BE2C (cell line): ENCODE results near the gene SART1.

ENCODE experiments used
- DNase-seq: peaks from one replicate; pipeline ENCODE4 v3.0.0-alpha.2; 2020
- H3K27me3 ChIP-seq: fragments of 250-450 bp; sonication (Bioruptor Pico); 2 replicates; pipeline ENCODE4 v1.5.1; 2020; ENCODE audit warnings: mild to moderate bottlenecking
- H3K36me3 ChIP-seq: fragments of 250-450 bp; sonication (Bioruptor Pico); 2 replicates; pipeline ENCODE4 v1.5.1; 2020; ENCODE audit warnings: mild to moderate bottlenecking
- H3K4me1 ChIP-seq: fragments of 250-450 bp; sonication (Bioruptor Pico); 2 replicates; pipeline ENCODE4 v1.5.1; 2020
- H3K4me3 ChIP-seq: 2 replicates; pipeline ENCODE4 v1.5.1; 2011; ENCODE audit warnings: low read depth, low read length
- H3K9me3 ChIP-seq: fragments of 250-450 bp; sonication (Bioruptor Pico); 2 replicates; pipeline ENCODE4 v1.5.1; 2020
- CTCF ChIP-seq: IDR thresholded peaks from 2 replicates; pipeline ENCODE4 v1.5.1; 2012; ENCODE audit warnings: mild to moderate bottlenecking, low read depth, low read length

Gene SART1

GRCh38 chr11:65992056-65992455, 30.5 kb downstream of the SART1 start:
- no peak for DNase-seq
- Histone ChIP-seq H3K27me3 (no peaks in the 10 kb centered on the region), H3K36me3 (peaks cover 6% of the 10 kb centered on the region), H3K9me3 (no peaks in the 10 kb centered on the region), H3K4me1 (no peaks in the 10 kb centered on the region), H3K4me3 (no peak overlapping the region)
- TF ChIP-seq CTCF, result no peak

GRCh38 chr11:65997286-65997685, 35.8 kb downstream of the SART1 start:
- TF ChIP-seq CTCF, result no peak

GRCh38 chr11:66001942-66002647, 40.6 kb downstream of the SART1 start, which contains the start of the genes BANF1 and EIF1AD:
Gene BANF1, plus strand, starts transcription at chr11:66002503. Its CDS starts 748 bp downstream, at chr11:66003251.
Gene EIF1AD, minus strand, starts transcription at chr11:66002157. Its CDS starts 1,768 bp downstream, at chr11:66000389.
- DNase-seq, result peak; percentile 93
- no peak for TF ChIP-seq CTCF
- Histone ChIP-seq H3K36me3 (peaks cover 53% of the 10 kb centered on the region), H3K4me1 (no peaks in the 10 kb centered on the region), H3K4me3 (peak within 1 kb of the TSS; percentile 89), H3K27me3 (no peaks in the 10 kb centered on the region), H3K9me3 (no peaks in the 10 kb centered on the region)

More at GRCh38 chr11:65997286-65997685, 35.8 kb downstream of the SART1 start:
- Histone ChIP-seq H3K36me3 (peaks cover 39% of the 10 kb centered on the region), H3K27me3 (no peaks in the 10 kb centered on the region), H3K4me3 (no peak overlapping the region), H3K9me3 (no peaks in the 10 kb centered on the region), H3K4me1 (no peaks in the 10 kb centered on the region)
- no peak for DNase-seq

- no peaks in the 10 kb centered on the region for H3K27me3 ChIP-seq
- TF ChIP-seq CTCF, result no peak
- peaks cover 48% of the 10 kb centered on the region for H3K36me3 ChIP-seq
- H3K4me1 ChIP-seq, result no peaks in the 10 kb centered on the region
- peak overlapping the region; percentile 89 for H3K4me3 ChIP-seq
- DNase-seq, result no peak
- H3K9me3 ChIP-seq, result no peaks in the 10 kb centered on the region
Measured at GRCh38 chr11:66002648-66003225, 41.2 kb downstream of the SART1 start.

- H3K9me3 ChIP-seq, result no peaks in the 10 kb centered on the region
- H3K36me3 ChIP-seq, result peaks cover 42% of the 10 kb centered on the region
- TF ChIP-seq CTCF, result no peak
- H3K27me3 ChIP-seq, result no peaks in the 10 kb centered on the region
- H3K4me3 ChIP-seq, result peak overlapping the region; percentile 89
- no peaks in the 10 kb centered on the region; the same call in 1 of the 2 replicates for H3K4me1 ChIP-seq
- DNase-seq, result no peak
Measured at GRCh38 chr11:66003291-66003690, 41.8 kb downstream of the SART1 start.

GRCh38 chr11:66004186-66004585, 42.7 kb downstream of the SART1 start:
- Histone ChIP-seq H3K9me3 (no peaks in the 10 kb centered on the region), H3K4me3 (no peak overlapping the region), H3K4me1 (no peaks in the 10 kb centered on the region; the same call in 1 of the 2 replicates), H3K36me3 (peaks cover 33% of the 10 kb centered on the region), H3K27me3 (no peaks in the 10 kb centered on the region)
- DNase-seq, result no peak
- no peak for TF ChIP-seq CTCF
